ENCODE results near the gene CALCOCO1.
A peak's percentile ranks its signal among the peaks of the same experiment; 100 is the strongest.

The CALCOCO1 gene

DNA sequence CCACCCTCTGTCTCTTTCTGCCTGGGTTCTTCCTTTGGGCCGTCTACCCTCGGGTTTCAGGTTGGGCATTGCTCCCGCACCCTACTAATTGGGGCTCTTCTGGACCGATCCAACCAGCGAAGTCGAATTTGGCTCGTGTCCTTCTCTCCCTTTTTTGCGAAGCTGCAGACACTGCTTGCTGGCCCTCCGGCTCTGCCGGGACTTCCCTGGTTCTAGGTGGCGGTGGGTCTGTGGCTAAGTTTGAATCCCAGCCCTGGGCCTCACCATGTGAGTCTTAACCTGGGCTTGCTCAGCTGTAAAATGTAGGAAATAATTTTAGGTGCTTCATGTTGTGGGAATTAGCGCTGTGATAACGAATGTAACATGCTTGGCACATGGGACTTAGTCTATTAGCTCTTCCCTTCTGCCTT lies 24.9 kb upstream of the CALCOCO1 start:
- 42% methylated on average over 12 of the region's 13 CpGs for WGBS

DNA sequence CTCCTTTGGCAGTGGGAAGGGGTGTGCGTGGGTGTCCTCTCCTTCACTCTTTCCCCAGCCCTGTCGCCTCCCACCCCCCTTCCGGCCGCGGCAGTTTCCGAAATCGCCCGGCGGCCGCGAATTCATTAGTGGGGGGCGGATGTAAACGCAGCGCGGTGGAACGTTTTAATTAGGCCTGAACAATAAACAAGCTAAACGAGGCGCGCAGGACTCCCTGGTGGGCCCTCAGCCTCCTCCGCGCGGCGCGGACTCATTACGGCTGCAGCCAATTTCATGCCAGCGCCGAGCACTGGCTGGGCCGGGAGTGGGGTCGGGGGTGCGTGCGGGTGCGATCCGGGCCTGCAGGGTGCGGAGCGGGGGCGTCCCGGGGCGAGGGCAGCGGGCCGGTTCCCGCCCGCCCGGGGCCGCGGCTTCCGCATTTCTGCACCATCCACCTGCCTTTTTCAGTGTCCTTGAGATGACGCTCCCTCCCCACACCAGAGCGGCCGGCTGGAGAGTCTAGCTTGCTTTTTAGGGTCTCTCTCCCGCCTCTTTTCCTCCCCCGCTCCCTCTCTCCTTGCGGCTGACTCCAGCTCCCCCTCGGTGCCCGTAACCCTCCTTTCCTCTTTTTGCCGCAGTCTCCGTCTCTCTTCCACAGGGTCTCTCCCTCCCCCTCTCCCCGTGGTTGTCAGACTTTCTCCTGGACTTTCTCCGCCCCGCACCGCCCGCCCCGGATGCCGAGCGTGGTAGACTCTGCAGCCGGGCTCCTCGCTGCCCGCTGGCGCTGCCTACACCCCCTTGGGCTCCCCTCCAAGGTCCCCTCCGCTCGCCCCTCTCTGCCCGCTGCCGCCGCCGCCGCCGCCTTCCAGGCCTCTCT lies 24.3 kb upstream of the CALCOCO1 start, which contains the start of gene CISTR:
Gene CISTR, minus strand, starts transcription at position 644 of the 856 bp plus-strand sequence.
- Histone ChIP-seq H3K23ac (ENCODE audit: low read length in 2 of 2) (peak within 1 kb of the TSS in 1 of 2 experiments; percentile 19), H3K79me1 (replicated peaks; ENCODE audit: low read length, poor library complexity, severe bottlenecking) (no peaks in the 10 kb centered on the region), H2AK5ac (ENCODE audit: low read length, severe bottlenecking) (no peak within 1 kb of the TSS), H3K27me3 (ENCODE audit: control insufficient read depth in 1 of 2, insufficient read depth in 1 of 2, low read length in 2 of 2) (peaks cover 98% of the 10 kb centered on the region in 2 experiments), H3K9ac (ENCODE audit: low read length) (peak within 1 kb of the TSS; percentile 11), H2BK15ac (ENCODE audit: low read depth, poor library complexity, severe bottlenecking) (peak within 1 kb of the TSS; percentile 23), H3K4me3 (ENCODE audit: insufficient read depth in 1 of 2, low read depth in 1 of 2, low read length in 2 of 2) (peak within 1 kb of the TSS; percentile 49 to 72), H2AFZ (ENCODE audit: low read depth, low read length) (peak within 1 kb of the TSS; percentile 67), H2BK12ac (ENCODE audit: low read length in 2 of 2) (no peak within 1 kb of the TSS), H3K4me1 (ENCODE audit: control insufficient read depth, insufficient read depth, low read depth, low read length) (peaks cover 17% of the 10 kb centered on the region), H3K4me2 (ENCODE audit: low read length, poor library complexity, severe bottlenecking) (peak within 1 kb of the TSS; percentile 87), H4K8ac (ENCODE audit: low read length) (no peak within 1 kb of the TSS), H3K36me3 (ENCODE audit: control insufficient read depth in 1 of 2, insufficient read depth in 2 of 2, low read depth in 1 of 2, low read length in 2 of 2) (no peaks in the 10 kb centered on the region), H3K4ac (ENCODE audit: low read depth in 1 of 2, low read length in 2 of 2) (no peak within 1 kb of the TSS), H3K9me3 (ENCODE audit: control insufficient read depth, low read length) (no peaks in the 10 kb centered on the region), H3K14ac (ENCODE audit: low read length in 2 of 2) (peak within 1 kb of the TSS in 1 of 2 experiments; percentile 13), H2BK5ac (ENCODE audit: low read depth, low read length, poor library complexity, severe bottlenecking) (no peak within 1 kb of the TSS), H3K27ac (ENCODE audit: low read length, poor library complexity, severe bottlenecking) (no peak within 1 kb of the TSS), H3K18ac (ENCODE audit: low read depth in 1 of 2, low read length in 2 of 2) (peak within 1 kb of the TSS in 1 of 2 experiments; percentile 31), H4K91ac (ENCODE audit: low read length) (no peak within 1 kb of the TSS), H2BK120ac (ENCODE audit: low read depth, low read length) (no peak within 1 kb of the TSS)
- peak; percentile 20 for DNase-seq
- WGBS, result 2% methylated on average over 59 of the region's 76 CpGs

More for the DNA sequence above, 24.9 kb upstream of the CALCOCO1 start:
- peaks cover 98 to 100% of the 10 kb centered on the region in 2 experiments for H3K27me3 ChIP-seq (ENCODE audit: control insufficient read depth in 1 of 2, insufficient read depth in 1 of 2, low read length in 2 of 2)
- no peak overlapping the region for H3K4me2 ChIP-seq (ENCODE audit: low read length, poor library complexity, severe bottlenecking)
- H4K91ac ChIP-seq (ENCODE audit: low read length), result no peak overlapping the region
- DNase-seq, result no peak
- no peak overlapping the region for H3K27ac ChIP-seq (ENCODE audit: low read length, poor library complexity, severe bottlenecking)
- H3K4me1 ChIP-seq (ENCODE audit: control insufficient read depth, insufficient read depth, low read depth, low read length), result peaks cover 20% of the 10 kb centered on the region
- no peak overlapping the region for H3K14ac ChIP-seq (ENCODE audit: low read length in 2 of 2)
- no peak overlapping the region for H3K9ac ChIP-seq (ENCODE audit: low read length)
- no peak overlapping the region for H2BK12ac ChIP-seq (ENCODE audit: low read length in 2 of 2)
- H3K18ac ChIP-seq (ENCODE audit: low read depth in 1 of 2, low read length in 2 of 2), result no peak overlapping the region
- no peak overlapping the region for H3K23ac ChIP-seq (ENCODE audit: low read length in 2 of 2)
- no peak overlapping the region for H2BK15ac ChIP-seq (ENCODE audit: low read depth, poor library complexity, severe bottlenecking)
- H3K9me3 ChIP-seq (ENCODE audit: control insufficient read depth, low read length), result no peaks in the 10 kb centered on the region
- H4K8ac ChIP-seq (ENCODE audit: low read length), result no peak overlapping the region
- H2BK5ac ChIP-seq (ENCODE audit: low read depth, low read length, poor library complexity, severe bottlenecking), result no peak overlapping the region
- H3K36me3 ChIP-seq (ENCODE audit: control insufficient read depth in 1 of 2, insufficient read depth in 2 of 2, low read depth in 1 of 2, low read length in 2 of 2), result no peaks in the 10 kb centered on the region
- no peak overlapping the region for H3K4me3 ChIP-seq (ENCODE audit: insufficient read depth in 1 of 2, low read depth in 1 of 2, low read length in 2 of 2)
- no peaks in the 10 kb centered on the region for H3K79me1 ChIP-seq (replicated peaks; ENCODE audit: low read length, poor library complexity, severe bottlenecking)
- H2AFZ ChIP-seq (ENCODE audit: low read depth, low read length), result no peak overlapping the region
- H2BK120ac ChIP-seq (ENCODE audit: low read depth, low read length), result no peak overlapping the region
- no peak overlapping the region for H2AK5ac ChIP-seq (ENCODE audit: low read length, severe bottlenecking)
- H3K4ac ChIP-seq (ENCODE audit: low read depth in 1 of 2, low read length in 2 of 2), result no peak overlapping the region

DNA sequence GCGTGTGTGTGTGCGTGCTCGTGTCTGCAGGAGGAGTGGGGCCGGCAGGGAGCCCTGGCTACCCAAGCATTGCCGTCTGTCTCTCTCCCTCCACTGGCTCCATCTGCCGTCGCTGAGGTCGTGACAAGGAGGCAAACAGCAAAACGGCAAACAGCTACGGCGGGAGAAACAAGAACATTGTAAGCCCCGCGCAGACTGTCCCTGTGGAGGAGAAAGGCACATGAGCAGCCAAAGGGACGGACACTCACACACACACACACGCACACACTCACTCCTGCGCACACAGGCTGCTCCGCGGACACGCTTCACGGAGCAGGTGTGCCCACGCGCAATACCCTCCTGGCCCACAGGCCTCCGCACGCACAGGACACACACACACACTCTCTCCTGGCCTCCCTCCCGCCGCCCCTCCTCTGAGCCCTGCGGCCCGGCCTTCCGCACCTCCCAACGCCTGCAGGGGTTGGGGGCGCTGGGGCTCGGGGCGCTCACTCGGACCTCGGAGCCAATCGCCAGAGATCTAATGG lies 23.6 kb upstream of the CALCOCO1 start:
- Histone ChIP-seq H3K18ac (ENCODE audit: low read depth in 1 of 2, low read length in 2 of 2) (peak overlapping the region in 1 of 2 experiments; percentile 42), H3K4me3 (ENCODE audit: insufficient read depth in 1 of 2, low read depth in 1 of 2, low read length in 2 of 2) (peak overlapping the region; percentile 49 to 72), H2BK12ac (ENCODE audit: low read length in 2 of 2) (no peak overlapping the region), H2BK120ac (ENCODE audit: low read depth, low read length) (no peak overlapping the region), H4K91ac (ENCODE audit: low read length) (no peak overlapping the region), H3K79me1 (replicated peaks; ENCODE audit: low read length, poor library complexity, severe bottlenecking) (no peaks in the 10 kb centered on the region), H3K14ac (ENCODE audit: low read length in 2 of 2) (peak overlapping the region in 1 of 2 experiments; percentile 13), H2BK5ac (ENCODE audit: low read depth, low read length, poor library complexity, severe bottlenecking) (no peak overlapping the region), H3K27ac (ENCODE audit: low read length, poor library complexity, severe bottlenecking) (no peak overlapping the region), H2AFZ (ENCODE audit: low read depth, low read length) (no peak overlapping the region), H3K4ac (ENCODE audit: low read depth in 1 of 2, low read length in 2 of 2) (no peak overlapping the region), H2BK15ac (ENCODE audit: low read depth, poor library complexity, severe bottlenecking) (no peak overlapping the region), H3K27me3 (ENCODE audit: control insufficient read depth in 1 of 2, insufficient read depth in 1 of 2, low read length in 2 of 2) (peaks cover 91% of the 10 kb centered on the region in 2 experiments), H3K9ac (ENCODE audit: low read length) (peak overlapping the region; percentile 11), H3K9me3 (ENCODE audit: control insufficient read depth, low read length) (no peaks in the 10 kb centered on the region), H3K4me2 (ENCODE audit: low read length, poor library complexity, severe bottlenecking) (peak overlapping the region; percentile 87), H3K23ac (ENCODE audit: low read length in 2 of 2) (peak overlapping the region in 1 of 2 experiments; percentile 66), H3K4me1 (ENCODE audit: control insufficient read depth, insufficient read depth, low read depth, low read length) (peaks cover 17% of the 10 kb centered on the region), H2AK5ac (ENCODE audit: low read length, severe bottlenecking) (no peak overlapping the region), H4K8ac (ENCODE audit: low read length) (no peak overlapping the region), H3K36me3 (ENCODE audit: control insufficient read depth in 1 of 2, insufficient read depth in 2 of 2, low read depth in 1 of 2, low read length in 2 of 2) (no peaks in the 10 kb centered on the region)
- WGBS, result 8% methylated on average over 34 of the region's 36 CpGs
- peak; percentile 44 for DNase-seq

Data from mesenchymal stem cell (in vitro differentiated cells and primary cell).